Activated T-cell treated with anti-CD3 and anti-CD28 coated beads for 4 hours (primary cell): ENCODE measurements around the gene FNDC3B.
"Not testable (repeated sequence)": the region's sequence is repeated elsewhere in the genome, so short reads cannot be mapped to it uniquely, and the experiment has no call there.

ENCODE experiments used
- DNase-seq: peaks from one replicate; pipeline ENCODE4 v3.0.0-alpha.2; 2020

FNDC3B gene

GRCh38 chr3:172224560-172225214 is 185.3 kb downstream of the FNDC3B start:
- DNase-seq, result no peak

GRCh38 chr3:172225215-172225707 is 185.9 kb downstream of the FNDC3B start:
- DNase-seq, result no peak

- no peak for DNase-seq
Observed at GRCh38 chr3:172226831-172227230, 187.5 kb downstream of the FNDC3B start.

- DNase-seq, result no peak
Observed at GRCh38 chr3:172227340-172228035, 188.1 kb downstream of the FNDC3B start.

GRCh38 chr3:172228036-172228415 is 188.6 kb downstream of the FNDC3B start:
- no peak for DNase-seq

- no peak for DNase-seq
Observed at GRCh38 chr3:172229462-172229861, 190.1 kb downstream of the FNDC3B start.

- DNase-seq, result no peak
Observed at GRCh38 chr3:172231318-172231901, 192.0 kb downstream of the FNDC3B start.

- no peak for DNase-seq
Observed at GRCh38 chr3:172232579-172233212, 193.3 kb downstream of the FNDC3B start.

GRCh38 chr3:172233474-172234277 is 194.3 kb downstream of the FNDC3B start:
- DNase-seq, result no peak

- no peak for DNase-seq
Observed at GRCh38 chr3:172235698-172236097, 196.3 kb downstream of the FNDC3B start.

- DNase-seq, result no peak
Observed at GRCh38 chr3:172236771-172237742, 197.7 kb downstream of the FNDC3B start.

- DNase-seq, result no peak
Observed at GRCh38 chr3:172238188-172238587, 198.8 kb downstream of the FNDC3B start.

- no peak for DNase-seq
Observed at GRCh38 chr3:172239218-172239790, 199.9 kb downstream of the FNDC3B start.

- no peak for DNase-seq
Observed at GRCh38 chr3:172241405-172241804, 202.0 kb downstream of the FNDC3B start.

- not testable (repeated sequence) for DNase-seq
Observed at GRCh38 chr3:172242471-172242870, 203.1 kb downstream of the FNDC3B start.

GRCh38 chr3:172243376-172243775 is 204.0 kb downstream of the FNDC3B start:
- not testable (repeated sequence) for DNase-seq

- no peak for DNase-seq
Observed at GRCh38 chr3:172244011-172244410, 204.6 kb downstream of the FNDC3B start.

- no peak for DNase-seq
Observed at GRCh38 chr3:172245241-172245640, 205.9 kb downstream of the FNDC3B start.

- no peak for DNase-seq
Observed at GRCh38 chr3:172246107-172246844, 206.9 kb downstream of the FNDC3B start.

GRCh38 chr3:172247525-172248274 is 208.3 kb downstream of the FNDC3B start:
- no peak for DNase-seq
